ENCODE results near the gene ASB15.

ASB15 gene

DNA sequence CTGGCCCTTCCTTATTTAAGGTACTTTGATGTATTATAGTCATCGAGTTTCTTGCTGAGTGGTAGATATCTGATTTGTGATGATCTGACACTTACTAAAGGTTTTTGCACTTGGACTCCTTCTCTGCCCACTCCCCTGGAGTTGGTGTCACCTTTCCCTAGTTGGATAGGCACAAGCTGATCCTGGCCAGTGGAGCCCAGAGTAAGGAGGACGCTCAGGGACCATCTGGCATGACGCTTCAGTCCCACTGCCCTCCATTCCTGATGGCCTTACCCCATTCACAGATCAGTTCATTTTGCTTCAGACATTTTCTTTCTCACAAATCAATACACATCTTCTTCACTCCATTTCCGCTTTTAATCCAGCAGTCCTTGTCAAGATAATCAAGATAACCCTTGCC lies 20.1 kb downstream of the ASB15 start:
- no peak for DNase-seq (ENCODE audit: low spot score)
- Histone ChIP-seq H4K91ac (ENCODE audit: low read depth, low read length, poor library complexity) (no peak overlapping the region), H2AK5ac (ENCODE audit: low read depth, low read length) (no peak overlapping the region), H3K36me3 (replicated peaks in 1 of 2; ENCODE audit: control insufficient read depth in 2 of 2, insufficient read depth in 2 of 2, low read length in 2 of 2) (no peaks in the 10 kb centered on the region), H3K23ac (ENCODE audit: low read depth, low read length, poor library complexity) (no peak overlapping the region), H2BK120ac (ENCODE audit: low read depth, low read length) (no peak overlapping the region), H3K14ac (ENCODE audit: low read length) (no peak overlapping the region), H3K4me2 (ENCODE audit: insufficient read depth, low read length, poor library complexity, severe bottlenecking) (no peak overlapping the region), H3K4me3 (ENCODE audit: low read length in 2 of 2) (no peak overlapping the region), H2BK5ac (ENCODE audit: low read length) (no peak overlapping the region), H3K9me3 (replicated peaks in 1 of 2; ENCODE audit: control insufficient read depth in 2 of 2, insufficient read depth in 1 of 2, low read depth in 1 of 2, low read length in 2 of 2) (no peaks in the 10 kb centered on the region), H3K18ac (ENCODE audit: low read length) (no peak overlapping the region), H3K4me1 (ENCODE audit: control insufficient read depth in 2 of 2, insufficient read depth in 1 of 2, low read depth in 1 of 2, low read length in 2 of 2) (no peaks in the 10 kb centered on the region), H3K4ac (ENCODE audit: low read length) (no peak overlapping the region), H2AFZ (ENCODE audit: low read length) (no peak overlapping the region), H3K9ac (ENCODE audit: low read depth, low read length, poor library complexity) (no peak overlapping the region), H3K79me1 (ENCODE audit: low read depth, low read length) (no peaks in the 10 kb centered on the region), H2BK12ac (ENCODE audit: low read length) (no peak overlapping the region), H2BK15ac (ENCODE audit: low read length) (no peak overlapping the region), H3K27me3 (ENCODE audit: control insufficient read depth in 3 of 3, insufficient read depth in 3 of 3, low read depth in 1 of 3, low read length in 3 of 3) (no peaks in the 10 kb centered on the region), H4K8ac (ENCODE audit: low read depth, low read length) (no peak overlapping the region), H3K27ac (replicated peaks; ENCODE audit: low read length) (no peak overlapping the region)
- 100% methylated on average over 1 of the region's 4 CpGs for WGBS, 2 donors (ENCODE audit: extremely low coverage in 2 of 2, insufficient read length in 2 of 2, insufficient replicate concordance in 1 of 2)

DNA sequence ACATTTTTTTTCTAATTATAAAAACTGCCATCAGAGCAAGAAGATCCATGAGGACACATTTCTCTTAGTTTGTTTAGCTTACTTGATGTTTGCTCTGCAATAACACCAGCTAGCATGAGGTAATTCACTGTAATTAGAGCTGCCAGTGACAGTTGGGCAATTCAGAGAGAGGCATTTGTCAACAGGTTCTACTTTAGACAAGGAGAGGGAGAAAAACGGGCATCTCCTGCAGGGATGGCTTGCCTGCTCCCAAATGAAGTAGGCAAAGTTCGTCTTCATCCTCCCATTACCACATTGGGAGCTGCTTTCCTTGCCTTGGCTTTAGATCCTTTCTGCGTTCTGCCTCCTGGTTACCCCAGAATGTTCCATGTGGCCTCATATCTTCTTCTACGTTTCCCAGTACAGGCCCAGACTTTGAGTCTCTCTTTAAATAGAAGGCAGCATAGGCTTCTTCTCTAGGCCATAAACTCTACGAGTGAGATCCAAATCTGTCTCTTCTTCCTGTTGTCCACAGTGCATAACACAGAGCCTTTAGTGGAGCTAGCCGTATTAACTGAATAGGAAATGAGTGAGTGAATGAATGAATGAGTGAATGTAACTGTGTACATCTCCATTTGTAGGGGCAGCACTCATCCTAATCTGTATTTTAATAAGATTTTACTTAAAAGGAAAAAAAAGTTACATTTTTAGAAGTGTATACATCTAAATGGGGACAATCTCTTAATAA lies 21.2 kb downstream of the ASB15 start:
- no CpG with 5 or more reads among the region's 6 CpGs for WGBS, 2 donors (ENCODE audit: extremely low coverage in 2 of 2, insufficient read length in 2 of 2, insufficient replicate concordance in 1 of 2)
- no peak overlapping the region for H3K4me3 ChIP-seq (ENCODE audit: low read length in 2 of 2)
- no peak overlapping the region for H3K18ac ChIP-seq (ENCODE audit: low read length)
- H2BK5ac ChIP-seq (ENCODE audit: low read length), result no peak overlapping the region
- H3K9ac ChIP-seq (ENCODE audit: low read depth, low read length, poor library complexity), result no peak overlapping the region
- H2BK12ac ChIP-seq (ENCODE audit: low read length), result no peak overlapping the region
- H3K27me3 ChIP-seq (ENCODE audit: control insufficient read depth in 3 of 3, insufficient read depth in 3 of 3, low read depth in 1 of 3, low read length in 3 of 3), result no peaks in the 10 kb centered on the region
- no peaks in the 10 kb centered on the region for H3K9me3 ChIP-seq (replicated peaks in 1 of 2; ENCODE audit: control insufficient read depth in 2 of 2, insufficient read depth in 1 of 2, low read depth in 1 of 2, low read length in 2 of 2)
- no peaks in the 10 kb centered on the region for H3K79me1 ChIP-seq (ENCODE audit: low read depth, low read length)
- DNase-seq (ENCODE audit: low spot score), result no peak
- H2BK120ac ChIP-seq (ENCODE audit: low read depth, low read length), result no peak overlapping the region
- H3K4ac ChIP-seq (ENCODE audit: low read length), result no peak overlapping the region
- H3K14ac ChIP-seq (ENCODE audit: low read length), result no peak overlapping the region
- H4K8ac ChIP-seq (ENCODE audit: low read depth, low read length), result no peak overlapping the region
- H4K91ac ChIP-seq (ENCODE audit: low read depth, low read length, poor library complexity), result no peak overlapping the region
- H2BK15ac ChIP-seq (ENCODE audit: low read length), result no peak overlapping the region
- H3K27ac ChIP-seq (replicated peaks; ENCODE audit: low read length), result no peak overlapping the region
- H3K4me1 ChIP-seq (ENCODE audit: control insufficient read depth in 2 of 2, insufficient read depth in 1 of 2, low read depth in 1 of 2, low read length in 2 of 2), result no peaks in the 10 kb centered on the region
- H3K23ac ChIP-seq (ENCODE audit: low read depth, low read length, poor library complexity), result no peak overlapping the region
- no peak overlapping the region for H3K4me2 ChIP-seq (ENCODE audit: insufficient read depth, low read length, poor library complexity, severe bottlenecking)
- H2AFZ ChIP-seq (ENCODE audit: low read length), result no peak overlapping the region
- H2AK5ac ChIP-seq (ENCODE audit: low read depth, low read length), result no peak overlapping the region
- H3K36me3 ChIP-seq (replicated peaks in 1 of 2; ENCODE audit: control insufficient read depth in 2 of 2, insufficient read depth in 2 of 2, low read length in 2 of 2), result no peaks in the 10 kb centered on the region

DNA sequence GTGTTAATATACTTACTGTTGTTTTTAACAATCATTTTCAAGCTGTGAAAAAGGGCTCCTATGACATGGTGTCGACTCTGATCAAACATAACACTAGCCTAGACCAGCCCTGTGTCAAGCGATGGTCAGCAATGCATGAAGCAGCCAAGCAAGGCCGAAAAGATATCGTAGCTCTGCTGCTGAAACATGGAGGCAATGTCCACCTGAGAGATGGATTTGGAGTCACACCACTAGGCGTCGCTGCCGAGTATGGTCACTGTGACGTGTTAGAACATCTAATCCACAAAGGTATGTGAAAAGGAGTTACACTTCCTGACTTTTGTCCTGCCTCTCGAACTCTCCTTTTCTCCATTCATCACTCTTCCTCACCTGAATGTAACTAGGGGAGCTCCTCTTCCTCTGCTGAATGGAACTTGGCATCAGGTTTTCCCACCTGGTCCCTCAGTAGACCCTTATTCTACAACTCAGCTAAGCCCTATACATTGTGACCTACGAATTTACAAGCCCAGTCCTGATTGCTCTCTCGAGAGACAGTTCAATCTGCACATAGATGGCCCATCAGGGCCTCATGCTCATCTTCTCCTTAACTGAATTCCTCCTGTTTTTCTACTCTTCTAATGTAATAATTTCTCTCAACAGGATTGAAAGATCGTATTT lies 23.0 kb downstream of the ASB15 start:
- Histone ChIP-seq H4K8ac (ENCODE audit: low read depth, low read length) (no peak overlapping the region), H3K4ac (ENCODE audit: low read length) (no peak overlapping the region), H2BK5ac (ENCODE audit: low read length) (no peak overlapping the region), H3K23ac (ENCODE audit: low read depth, low read length, poor library complexity) (no peak overlapping the region), H2BK15ac (ENCODE audit: low read length) (no peak overlapping the region), H3K4me2 (ENCODE audit: insufficient read depth, low read length, poor library complexity, severe bottlenecking) (no peak overlapping the region), H2BK120ac (ENCODE audit: low read depth, low read length) (no peak overlapping the region), H3K4me3 (ENCODE audit: low read length in 2 of 2) (no peak overlapping the region), H3K27ac (replicated peaks; ENCODE audit: low read length) (no peak overlapping the region), H3K9me3 (replicated peaks in 1 of 2; ENCODE audit: control insufficient read depth in 2 of 2, insufficient read depth in 1 of 2, low read depth in 1 of 2, low read length in 2 of 2) (no peaks in the 10 kb centered on the region), H3K14ac (ENCODE audit: low read length) (no peak overlapping the region), H2AFZ (ENCODE audit: low read length) (no peak overlapping the region), H3K36me3 (replicated peaks in 1 of 2; ENCODE audit: control insufficient read depth in 2 of 2, insufficient read depth in 2 of 2, low read length in 2 of 2) (no peaks in the 10 kb centered on the region), H3K27me3 (ENCODE audit: control insufficient read depth in 3 of 3, insufficient read depth in 3 of 3, low read depth in 1 of 3, low read length in 3 of 3) (no peaks in the 10 kb centered on the region), H3K18ac (ENCODE audit: low read length) (no peak overlapping the region), H2BK12ac (ENCODE audit: low read length) (no peak overlapping the region), H4K91ac (ENCODE audit: low read depth, low read length, poor library complexity) (no peak overlapping the region), H2AK5ac (ENCODE audit: low read depth, low read length) (no peak overlapping the region), H3K4me1 (ENCODE audit: control insufficient read depth in 2 of 2, insufficient read depth in 1 of 2, low read depth in 1 of 2, low read length in 2 of 2) (no peaks in the 10 kb centered on the region), H3K9ac (ENCODE audit: low read depth, low read length, poor library complexity) (no peak overlapping the region), H3K79me1 (ENCODE audit: low read depth, low read length) (no peaks in the 10 kb centered on the region)
- no CpG with 5 or more reads among the region's 12 CpGs for WGBS, 2 donors (ENCODE audit: extremely low coverage in 2 of 2, insufficient read length in 2 of 2, insufficient replicate concordance in 1 of 2)
- DNase-seq (ENCODE audit: low spot score), result no peak

DNA sequence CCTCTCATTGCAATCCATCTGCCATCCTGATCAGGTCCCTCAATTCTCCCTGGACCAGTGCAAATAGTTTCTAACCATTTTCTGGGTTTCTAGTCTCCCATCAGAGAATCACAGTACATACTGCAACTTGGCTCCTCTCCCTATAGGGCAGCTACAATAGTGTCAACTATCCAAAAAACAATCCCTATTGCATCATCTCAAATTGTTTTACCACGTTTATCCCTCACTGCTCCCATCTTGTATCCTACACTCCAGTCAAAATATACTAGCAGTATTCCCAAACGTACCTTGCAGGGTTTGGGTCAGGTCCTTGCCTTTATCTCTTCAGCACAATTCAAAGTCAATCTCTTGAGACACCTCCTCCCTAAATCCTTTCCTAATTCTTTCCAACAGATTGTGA lies 23.6 kb downstream of the ASB15 start:
- H2AFZ ChIP-seq (ENCODE audit: low read length), result no peak overlapping the region
- no peak overlapping the region for H2BK12ac ChIP-seq (ENCODE audit: low read length)
- no peaks in the 10 kb centered on the region for H3K36me3 ChIP-seq (replicated peaks in 1 of 2; ENCODE audit: control insufficient read depth in 2 of 2, insufficient read depth in 2 of 2, low read length in 2 of 2)
- DNase-seq (ENCODE audit: low spot score), result no peak
- no peak overlapping the region for H3K23ac ChIP-seq (ENCODE audit: low read depth, low read length, poor library complexity)
- no peak overlapping the region for H4K8ac ChIP-seq (ENCODE audit: low read depth, low read length)
- H3K9me3 ChIP-seq (replicated peaks in 1 of 2; ENCODE audit: control insufficient read depth in 2 of 2, insufficient read depth in 1 of 2, low read depth in 1 of 2, low read length in 2 of 2), result no peaks in the 10 kb centered on the region
- no peak overlapping the region for H2BK120ac ChIP-seq (ENCODE audit: low read depth, low read length)
- H2BK5ac ChIP-seq (ENCODE audit: low read length), result no peak overlapping the region
- no peak overlapping the region for H2AK5ac ChIP-seq (ENCODE audit: low read depth, low read length)
- H3K4me2 ChIP-seq (ENCODE audit: insufficient read depth, low read length, poor library complexity, severe bottlenecking), result no peak overlapping the region
- no peaks in the 10 kb centered on the region for H3K79me1 ChIP-seq (ENCODE audit: low read depth, low read length)
- no peak overlapping the region for H3K27ac ChIP-seq (replicated peaks; ENCODE audit: low read length)
- no peak overlapping the region for H3K9ac ChIP-seq (ENCODE audit: low read depth, low read length, poor library complexity)
- no peak overlapping the region for H3K4me3 ChIP-seq (ENCODE audit: low read length in 2 of 2)
- H3K27me3 ChIP-seq (ENCODE audit: control insufficient read depth in 3 of 3, insufficient read depth in 3 of 3, low read depth in 1 of 3, low read length in 3 of 3), result no peaks in the 10 kb centered on the region
- H4K91ac ChIP-seq (ENCODE audit: low read depth, low read length, poor library complexity), result no peak overlapping the region
- no peak overlapping the region for H3K14ac ChIP-seq (ENCODE audit: low read length)
- no peaks in the 10 kb centered on the region for H3K4me1 ChIP-seq (ENCODE audit: control insufficient read depth in 2 of 2, insufficient read depth in 1 of 2, low read depth in 1 of 2, low read length in 2 of 2)
- no CpG with 5 or more reads among the region's 2 CpGs for WGBS, 2 donors (ENCODE audit: extremely low coverage in 2 of 2, insufficient read length in 2 of 2, insufficient replicate concordance in 1 of 2)
- no peak overlapping the region for H3K18ac ChIP-seq (ENCODE audit: low read length)
- H2BK15ac ChIP-seq (ENCODE audit: low read length), result no peak overlapping the region
- no peak overlapping the region for H3K4ac ChIP-seq (ENCODE audit: low read length)

Measured in neuronal stem cell (in vitro differentiated cells).